ENCODE measurements around the gene MRPL4. TPM values are rescaled to one million over a fixed set of nuclear protein-coding genes. Genes with fewer than 3 reads are reported as not detected.
"Not testable (repeated sequence)": the region's sequence is repeated elsewhere in the genome, so short reads cannot be mapped to it uniquely, and the experiment has no call there.

Gene MRPL4
- total RNA-seq, 1 experiment from 2014 or later: 87.4 TPM

- not testable (repeated sequence) for H3K9me3 ChIP-seq (replicated peaks)
These were observed 16.6 kb upstream of the MRPL4 start for GRCh38 chr19:10235409-10235808.

GRCh38 chr19:10237702-10238101, 14.3 kb upstream of the MRPL4 start:
- no peak for DNase-seq (ENCODE audit: low read depth in 1 of 2, low spot score in 2 of 2)
- peaks cover 2% of the 10 kb centered on the region for H3K4me1 ChIP-seq (replicated peaks)
- no peaks in the 10 kb centered on the region for H3K27me3 ChIP-seq (replicated peaks)
- no peaks in the 10 kb centered on the region for H3K36me3 ChIP-seq
- H3K9me3 ChIP-seq (replicated peaks): no peaks in the 10 kb centered on the region
- H3K4me3 ChIP-seq: no peak overlapping the region
- H3K27ac ChIP-seq: no peak overlapping the region

More at GRCh38 chr19:10235409-10235808, 16.6 kb upstream of the MRPL4 start:
- not testable (repeated sequence) for H3K27ac ChIP-seq; DNase-seq (ENCODE audit: low read depth in 1 of 2, low spot score in 2 of 2); H3K27me3 ChIP-seq (replicated peaks); H3K4me1 ChIP-seq (replicated peaks); H3K36me3 ChIP-seq; H3K4me3 ChIP-seq

DNA sequence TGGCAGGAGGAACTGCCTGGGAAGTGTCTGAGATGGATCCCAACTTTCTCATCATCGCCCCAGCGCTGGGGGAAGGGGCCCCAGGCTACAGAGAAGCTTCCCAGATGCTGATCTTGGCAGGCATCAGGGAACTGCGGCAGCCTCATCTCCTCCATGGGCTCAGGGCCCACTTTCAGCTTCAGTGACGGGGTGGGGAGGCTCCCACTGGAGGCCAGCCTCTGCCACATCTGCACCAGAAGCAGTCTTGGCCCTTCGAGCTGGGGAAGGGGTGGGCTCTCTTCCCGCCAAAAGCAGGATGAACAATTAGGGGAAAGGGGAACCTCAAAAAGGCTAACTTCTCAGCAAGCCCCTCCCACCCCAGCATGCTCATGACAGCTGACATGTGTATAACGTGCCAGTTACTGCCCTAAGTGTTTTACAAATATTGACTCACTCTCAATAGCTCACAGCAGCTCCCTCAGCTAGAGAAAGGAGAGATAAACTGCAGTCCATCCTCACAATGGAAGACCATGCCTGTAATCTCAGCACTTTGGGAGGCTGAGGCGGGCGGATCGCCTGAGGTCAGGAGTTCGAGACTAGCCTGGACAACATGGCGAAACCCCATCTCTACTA, 13.7 kb upstream of the MRPL4 start:
- DNase-seq (ENCODE audit: low read depth in 1 of 2, low spot score in 2 of 2): no peak
- no peak overlapping the region for H3K27ac ChIP-seq

GRCh38 chr19:10241826-10242449, 10.1 kb upstream of the MRPL4 start:
- H3K4me3 ChIP-seq; H3K27me3 ChIP-seq (replicated peaks); H3K9me3 ChIP-seq (replicated peaks); H3K36me3 ChIP-seq; DNase-seq (ENCODE audit: low read depth in 1 of 2, low spot score in 2 of 2); H3K27ac ChIP-seq: not testable (repeated sequence)
- peaks cover 12% of the 10 kb centered on the region for H3K4me1 ChIP-seq (replicated peaks)

More for the DNA sequence above, 13.7 kb upstream of the MRPL4 start:
- Histone ChIP-seq H3K4me1 (replicated peaks) (peaks cover 4% of the 10 kb centered on the region), H3K36me3 (no peaks in the 10 kb centered on the region), H3K9me3 (replicated peaks) (no peaks in the 10 kb centered on the region), H3K27me3 (replicated peaks) (no peaks in the 10 kb centered on the region), H3K4me3 (no peak overlapping the region)

DNA sequence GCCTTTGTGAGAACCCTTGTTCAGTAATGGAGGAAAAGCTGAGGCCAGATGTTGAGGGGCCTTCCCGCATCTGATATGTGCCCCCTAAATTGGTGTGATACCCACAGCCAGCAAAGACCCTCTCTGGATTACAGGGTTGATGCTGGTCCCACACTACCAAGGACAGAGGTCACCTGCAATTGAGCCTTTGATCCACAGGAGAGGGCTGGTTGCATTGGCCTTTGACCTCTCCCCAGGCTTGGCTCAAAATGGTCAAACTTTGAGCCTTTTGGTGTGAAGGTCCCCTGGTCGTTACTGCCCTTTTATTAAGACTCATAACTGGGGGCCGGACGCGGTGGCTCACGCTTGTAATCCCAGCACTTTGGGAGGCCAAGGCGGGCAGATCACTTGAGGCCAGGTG, 8.4 kb upstream of the MRPL4 start:
- DNase-seq (ENCODE audit: low read depth in 1 of 2, low spot score in 2 of 2): no peak
- Histone ChIP-seq H3K27me3 (replicated peaks) (no peaks in the 10 kb centered on the region), H3K9me3 (replicated peaks) (no peaks in the 10 kb centered on the region), H3K4me3 (no peak overlapping the region), H3K27ac (no peak overlapping the region), H3K4me1 (replicated peaks) (peaks cover 12% of the 10 kb centered on the region), H3K36me3 (no peaks in the 10 kb centered on the region)

DNA sequence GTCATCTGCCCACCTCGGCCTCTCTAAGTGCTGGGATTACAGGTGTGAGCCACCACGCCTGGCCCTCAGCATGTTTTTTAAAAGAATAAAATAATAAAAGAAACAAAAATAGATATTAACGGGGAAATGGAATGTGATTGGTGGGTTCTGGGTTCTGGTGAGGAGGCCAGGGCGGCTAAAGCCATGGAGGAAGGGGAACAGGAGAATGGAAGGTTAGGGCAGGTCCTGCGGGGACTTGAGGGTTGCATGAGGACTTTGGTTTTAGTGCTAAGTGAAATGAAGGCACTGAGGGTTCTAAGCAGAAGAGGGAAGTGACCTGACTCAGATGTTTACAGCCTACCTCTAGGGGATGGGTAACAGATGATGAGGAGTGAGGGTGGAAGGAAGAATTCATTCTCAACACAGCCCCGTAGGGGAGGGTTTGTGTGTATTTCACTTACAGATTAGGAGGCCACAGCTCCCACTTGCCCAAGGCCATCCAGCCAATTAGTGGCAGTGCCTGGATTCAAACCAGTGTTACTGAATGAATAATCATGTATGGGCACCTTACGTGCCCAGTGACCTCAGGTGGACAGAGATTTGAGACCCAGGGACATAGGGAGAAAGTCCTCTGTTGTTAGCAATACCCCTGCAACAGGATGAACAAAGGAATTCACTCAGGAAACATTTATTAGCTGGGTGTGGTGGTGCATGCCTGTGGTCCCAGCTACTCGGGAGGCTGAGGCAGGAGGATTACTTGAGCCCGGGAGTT, 6.7 kb upstream of the MRPL4 start:
- no peak overlapping the region for H3K27ac ChIP-seq
- no peaks in the 10 kb centered on the region for H3K9me3 ChIP-seq (replicated peaks)
- H3K4me3 ChIP-seq: no peak overlapping the region
- DNase-seq (ENCODE audit: low read depth in 1 of 2, low spot score in 2 of 2): no peak
- H3K4me1 ChIP-seq (replicated peaks): peaks cover 12% of the 10 kb centered on the region
- H3K27me3 ChIP-seq (replicated peaks): no peaks in the 10 kb centered on the region
- H3K36me3 ChIP-seq: no peaks in the 10 kb centered on the region

- Histone ChIP-seq H3K4me1 (replicated peaks) (peaks cover 12% of the 10 kb centered on the region), H3K36me3 (no peaks in the 10 kb centered on the region), H3K27me3 (replicated peaks) (no peaks in the 10 kb centered on the region), H3K4me3 (no peak overlapping the region), H3K9me3 (replicated peaks) (no peaks in the 10 kb centered on the region), H3K27ac (no peak overlapping the region)
- no peak for DNase-seq (ENCODE audit: low read depth in 1 of 2, low spot score in 2 of 2)
These were observed 5.5 kb upstream of the MRPL4 start for GRCh38 chr19:10246511-10246910.

GRCh38 chr19:10252707-10253106, 693 bp downstream of the MRPL4 start:
- no peak for DNase-seq (ENCODE audit: low read depth in 1 of 2, low spot score in 2 of 2)
- Histone ChIP-seq H3K36me3 (peaks cover 51% of the 10 kb centered on the region), H3K27ac (peak overlapping the region; percentile 2), H3K4me1 (replicated peaks) (no peaks in the 10 kb centered on the region; the same call in 1 of the 2 replicates), H3K27me3 (replicated peaks) (no peaks in the 10 kb centered on the region), H3K9me3 (replicated peaks) (no peaks in the 10 kb centered on the region), H3K4me3 (peak overlapping the region; percentile 73)

- no peak overlapping the region for H3K27ac ChIP-seq
- no peak for DNase-seq (ENCODE audit: low read depth in 1 of 2, low spot score in 2 of 2)
- H3K4me1 ChIP-seq (replicated peaks): no peaks in the 10 kb centered on the region; the same call in 1 of the 2 replicates
- H3K9me3 ChIP-seq (replicated peaks): no peaks in the 10 kb centered on the region
- peaks cover 65% of the 10 kb centered on the region for H3K36me3 ChIP-seq
- no peak overlapping the region for H3K4me3 ChIP-seq
- no peaks in the 10 kb centered on the region for H3K27me3 ChIP-seq (replicated peaks)
These were observed 2.2 kb downstream of the MRPL4 start for GRCh38 chr19:10254244-10254643.

DNA sequence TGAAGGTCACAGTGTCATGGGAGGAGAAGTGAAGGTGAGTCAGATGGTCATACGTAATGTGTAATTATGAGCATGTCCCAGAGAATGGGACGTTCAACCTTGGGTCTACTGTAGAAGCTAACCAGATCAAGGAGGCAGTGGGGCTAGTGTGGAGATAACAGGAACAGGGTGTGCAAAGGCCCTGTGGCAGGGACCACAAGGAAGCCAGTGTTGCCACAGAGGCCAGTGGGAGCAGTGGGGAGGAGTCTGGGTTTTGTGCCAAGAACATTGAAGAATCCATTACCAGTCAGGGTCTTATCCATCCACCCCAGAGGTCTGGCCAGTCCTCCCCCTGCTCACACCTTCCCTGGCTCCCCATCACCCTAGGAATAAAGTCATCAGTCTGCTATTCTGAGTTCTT, 3.3 kb downstream of the MRPL4 start:
- Histone ChIP-seq H3K27me3 (replicated peaks) (no peaks in the 10 kb centered on the region), H3K4me3 (no peak overlapping the region), H3K4me1 (replicated peaks) (no peaks in the 10 kb centered on the region; the same call in 1 of the 2 replicates), H3K9me3 (replicated peaks) (no peaks in the 10 kb centered on the region), H3K27ac (no peak overlapping the region), H3K36me3 (peaks cover 73% of the 10 kb centered on the region)
- no peak for DNase-seq (ENCODE audit: low read depth in 1 of 2, low spot score in 2 of 2)

- no peaks in the 10 kb centered on the region; the same call in 1 of the 2 replicates for H3K4me1 ChIP-seq (replicated peaks)
- H3K9me3 ChIP-seq (replicated peaks): no peaks in the 10 kb centered on the region
- no peaks in the 10 kb centered on the region for H3K27me3 ChIP-seq (replicated peaks)
- no peak overlapping the region for H3K4me3 ChIP-seq
- H3K36me3 ChIP-seq: peaks cover 73% of the 10 kb centered on the region
- DNase-seq (ENCODE audit: low read depth in 1 of 2, low spot score in 2 of 2): no peak
- no peak overlapping the region for H3K27ac ChIP-seq
These were observed 4.5 kb downstream of the MRPL4 start for GRCh38 chr19:10256551-10256950.

DNA sequence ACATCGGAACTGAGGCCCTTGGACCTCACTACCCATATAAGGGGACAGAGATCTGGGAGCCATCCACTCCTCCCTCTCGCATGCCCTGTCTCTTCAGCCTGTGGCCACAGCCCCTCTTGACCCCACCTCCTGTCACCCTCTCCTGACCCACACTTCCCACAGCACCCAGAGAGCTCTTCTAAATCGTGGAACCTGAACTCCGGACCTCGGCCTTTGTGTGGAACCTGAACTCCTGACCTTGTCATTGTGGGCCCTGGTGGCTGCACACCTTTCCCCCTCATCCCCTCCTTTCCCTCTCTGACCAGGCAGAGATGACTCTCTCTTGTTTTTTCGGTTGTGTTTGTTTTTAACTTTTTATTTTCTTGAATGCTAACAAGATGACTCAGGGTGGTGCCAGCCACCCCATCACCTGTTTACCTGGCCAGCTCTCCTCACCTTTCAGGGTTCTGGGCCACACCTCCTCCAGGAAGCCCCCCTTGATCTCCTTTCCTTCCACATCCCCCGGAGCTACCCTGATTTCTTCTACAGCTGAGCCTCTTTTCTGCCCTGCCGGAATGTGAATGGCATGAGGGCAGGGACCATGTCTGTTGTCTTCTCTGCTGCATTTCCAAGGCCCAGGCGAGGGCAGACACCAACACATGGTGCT, 5.1 kb downstream of the MRPL4 start:
- H3K4me1 ChIP-seq (replicated peaks): no peaks in the 10 kb centered on the region; the same call in 1 of the 2 replicates
- no peak for DNase-seq (ENCODE audit: low read depth in 1 of 2, low spot score in 2 of 2)
- no peak overlapping the region for H3K27ac ChIP-seq
- H3K36me3 ChIP-seq: peaks cover 70% of the 10 kb centered on the region
- no peaks in the 10 kb centered on the region for H3K27me3 ChIP-seq (replicated peaks)
- no peak overlapping the region for H3K4me3 ChIP-seq
- H3K9me3 ChIP-seq (replicated peaks): no peaks in the 10 kb centered on the region

DNA sequence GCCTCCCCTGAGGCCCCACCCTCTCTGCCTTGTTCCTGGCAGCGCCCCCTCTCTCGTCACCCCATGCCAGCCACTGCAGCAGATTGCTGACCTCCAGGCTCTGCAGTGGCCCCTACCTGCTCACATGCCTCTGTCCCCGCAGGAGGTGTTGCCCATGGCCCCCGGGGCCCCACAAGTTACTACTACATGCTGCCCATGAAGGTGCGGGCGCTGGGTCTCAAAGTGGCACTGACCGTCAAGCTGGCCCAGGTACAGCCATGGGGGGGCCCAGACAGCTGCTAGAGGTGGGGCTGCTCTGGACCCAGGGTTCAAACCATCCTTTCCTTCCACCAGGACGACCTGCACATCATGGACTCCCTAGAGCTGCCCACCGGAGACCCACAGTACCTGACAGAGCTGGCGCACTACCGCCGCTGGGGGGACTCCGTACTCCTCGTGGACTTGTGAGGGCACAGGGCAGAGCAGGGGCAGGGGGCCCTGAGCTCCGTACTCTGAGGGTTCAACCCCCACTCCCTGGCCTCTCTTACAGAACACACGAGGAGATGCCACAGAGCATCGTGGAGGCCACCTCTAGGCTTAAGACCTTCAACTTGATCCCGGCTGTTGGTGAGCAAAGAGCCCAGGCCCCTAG, 6.2 kb downstream of the MRPL4 start:
- Histone ChIP-seq H3K4me3 (no peak overlapping the region), H3K4me1 (replicated peaks) (no peaks in the 10 kb centered on the region), H3K27ac (no peak overlapping the region), H3K27me3 (replicated peaks) (no peaks in the 10 kb centered on the region), H3K9me3 (replicated peaks) (no peaks in the 10 kb centered on the region), H3K36me3 (peaks cover 62% of the 10 kb centered on the region)
- DNase-seq (ENCODE audit: low read depth in 1 of 2, low spot score in 2 of 2): no peak

Measured in SJSA1 (cell line).